ENCODE measurements around the gene LRRC59. TPM values are rescaled to one million over a fixed set of nuclear protein-coding genes. Genes with fewer than 3 reads are reported as not detected.
A peak's percentile ranks its signal among the peaks of the same experiment; 100 is the strongest.

LRRC59 gene
- total and polyA plus RNA-seq, 2 of the 8 experiments (the other 6 are each of a cell fraction or from before 2014, with no cell fraction given), result 48.3 to 117 TPM

- peaks cover 0 to 9% (median 5%) of the 10 kb centered on the region in 4 experiments; a peak in 4 of 7 replicates for H3K27me3 ChIP-seq (replicated peaks in 1 of 4; ENCODE audit: control insufficient read depth in 3 of 4, extremely low read depth in 1 of 4, insufficient read depth in 3 of 4, low read length in 3 of 4)
- H4K5ac ChIP-seq (ENCODE audit: insufficient read length, low read depth, low read length), result peak overlapping the region; percentile 92
- ChIA-PET POLR2A (ENCODE audit: partially characterized antibody) (interaction anchor here (0.6 to 12.4 kb wide), 12 partner anchors 9 to 1419 kb away, joined by 3 to 135 read pairs (median 3); partner anchors contain the start of gene LRRC59), CTCF (ENCODE audit: partially characterized antibody) (interaction anchor here (0.5 to 4.0 kb wide), 8 partner anchors 13 to 252 kb away, joined by 3 to 58 read pairs (median 4); partner anchors contain the start of gene LRRC59)
- peak overlapping the region; percentile 91 to 95 for H3K4me2 ChIP-seq (ENCODE audit: insufficient read depth in 1 of 2, low read depth in 2 of 2, low read length in 2 of 2)
- H2BK120ac ChIP-seq (replicated peaks; ENCODE audit: low read depth, low read length), result no peak overlapping the region
- H3K23me2 ChIP-seq (ENCODE audit: low read depth, low read length), result peaks cover 17% of the 10 kb centered on the region
- no peak overlapping the region for H3K23ac ChIP-seq (ENCODE audit: insufficient read length)
- WGBS, 2 experiments (ENCODE audit: extremely low coverage in 1 of 2, insufficient coverage in 1 of 2, insufficient read length in 1 of 2, insufficient replicate concordance in 2 of 2, low coverage in 1 of 2, low lambda C conversion rate in 2 of 2, missing lambda C conversion rate in 1 of 2), result 2% methylated on average over 25 of the region's 57 CpGs; no CpG with 5 or more reads in 1 of the 2 experiments
- H4K91ac ChIP-seq (replicated peaks; ENCODE audit: insufficient read length, low read length), result peak overlapping the region; percentile 65
- DNase-seq (ENCODE audit: low read depth in 1 of 2, low spot score in 2 of 2), result peak in 1 of 2 experiments; percentile 83
- H4K20me1 ChIP-seq (replicated peaks in 1 of 2; ENCODE audit: control insufficient read depth in 1 of 2, insufficient read depth in 2 of 2, low read length in 2 of 2), result peaks cover 2 to 19% of the 10 kb centered on the region in 2 experiments
- H2BK15ac ChIP-seq (ENCODE audit: low read length), result peak overlapping the region; percentile 46; the same call in 1 of the 2 replicates
- H2BK5ac ChIP-seq (ENCODE audit: low read depth, low read length), result peak overlapping the region; percentile 90; the same call in 1 of the 2 replicates
- peaks cover 15% of the 10 kb centered on the region for H3K79me1 ChIP-seq (ENCODE audit: low read depth, low read length)
- peak overlapping the region; percentile 81 to 93 (median 88) for H3K4me3 ChIP-seq (ENCODE audit: extremely low read depth in 1 of 4, insufficient read depth in 2 of 4, low read depth in 3 of 4, low read length in 4 of 4)
- no peak overlapping the region for H2BK12ac ChIP-seq (ENCODE audit: low read depth, low read length)
- no peaks in the 10 kb centered on the region for H3K9me3 ChIP-seq (ENCODE audit: insufficient read depth in 2 of 2, low read depth in 1 of 2, low read length in 1 of 2)
- FAIRE-seq, result no peak
- H2AK5ac ChIP-seq (ENCODE audit: low read depth, low read length), result no peak overlapping the region; the same call in 1 of the 2 replicates
- H3K14ac ChIP-seq (ENCODE audit: insufficient read length), result no peak overlapping the region
- H3K27ac ChIP-seq (ENCODE audit: low read depth, low read length), result peak overlapping the region; percentile 80; the same call in 1 of the 2 replicates
- no peak overlapping the region for H2BK20ac ChIP-seq (ENCODE audit: low read length)
- H3K4ac ChIP-seq (replicated peaks; ENCODE audit: insufficient read length, low read depth, low read length), result peak overlapping the region; percentile 65
- peak overlapping the region; percentile 66 to 83 (median 70) for H3K9ac ChIP-seq (replicated peaks in 1 of 4; ENCODE audit: extremely low read depth in 1 of 4, low read depth in 3 of 4, low read length in 3 of 4)
- peak overlapping the region; percentile 44 for H3K18ac ChIP-seq (ENCODE audit: extremely low read depth, low read length)
- H3K36me3 ChIP-seq (ENCODE audit: control insufficient read depth in 2 of 4, insufficient read depth in 4 of 4, low read length in 3 of 4), result no peaks in the 10 kb centered on the region
- peaks cover 4 to 17% (median 11%) of the 10 kb centered on the region in 4 experiments for H3K4me1 ChIP-seq (replicated peaks in 1 of 4; ENCODE audit: control insufficient read depth in 3 of 4, insufficient read depth in 4 of 4, low read length in 3 of 4)
- peak overlapping the region; percentile 90 for H4K8ac ChIP-seq (ENCODE audit: extremely low read depth, insufficient read depth, low read length)
- peak overlapping the region; percentile 79 for H3K56ac ChIP-seq (replicated peaks; ENCODE audit: insufficient read length, low read depth, low read length)
- no peak for TF ChIP-seq EP300 (IDR thresholded peaks at IDR 0.05; ENCODE audit: borderline replicate concordance in 1 of 2, low read depth in 2 of 2, low read length in 2 of 2)
- 0 out of 2 replicates have a peak, but pooled peaks have one; percentile 34 for TF ChIP-seq RBBP5 (IDR thresholded peaks at IDR 0.05; ENCODE audit: borderline replicate concordance, low read depth, low read length)
- no peak for TF ChIP-seq CREB1 (IDR thresholded peaks at IDR 0.05)
- no peak for TF ChIP-seq KDM5A (IDR thresholded peaks at IDR 0.05; ENCODE audit: low read length)
- peak; percentile 54 for TF ChIP-seq PHF8 (conservative IDR thresholded peaks at IDR 0.05; ENCODE audit: low read depth, low read length)
- no peak for TF ChIP-seq RFX5 (IDR thresholded peaks at IDR 0.05; ENCODE audit: borderline replicate concordance, low read depth, low read length)
- TF ChIP-seq SP1 (IDR thresholded peaks at IDR 0.05; ENCODE audit: low read depth, low read length), result no peak
- no peak for TF ChIP-seq CEBPB (IDR thresholded peaks at IDR 0.05; ENCODE audit: low read depth, low read length)
- H3K79me2 ChIP-seq (ENCODE audit: control insufficient read depth in 1 of 2, insufficient read depth in 2 of 2, low read length in 2 of 2), result peaks cover 0 to 25% of the 10 kb centered on the region in 2 experiments; a peak in 2 of 4 replicates
- no peak overlapping the region for H2AFZ ChIP-seq (ENCODE audit: low read length)
Observed at GRCh38 chr17:50346313-50347116, 50.8 kb downstream of the LRRC59 start.
